HEK293 (cell line): ENCODE measurements around the gene UBASH3B.
A peak's percentile ranks its signal among the peaks of the same experiment; 100 is the strongest.

Source experiments
- CTCF ChIA-PET: fragments of 350-600 bp; formaldehyde crosslinking; extraction: SDS; loops from one replicate; lab custom pipeline; 2021; ENCODE audit warnings: antibody characterized with exemption; lab: Yijun Ruan, JAX
- POLR2A ChIA-PET: fragments of 300-600 bp; formaldehyde crosslinking; extraction: SDS; loops from one replicate; lab custom pipeline; 2020; ENCODE audit warnings: antibody characterized with exemption, inconsistent platforms; lab: Yijun Ruan, JAX
- H3K27ac ChIP-seq: fragments of 200-500 bp; sonication (Bioruptor generic); 2 replicates; pipeline ENCODE4 v1.5.1; 2014; ENCODE audit warnings: low read depth, low read length, control low read depth, inconsistent platforms; ENCODE audit errors: extremely low read depth
- H3K36me3 ChIP-seq, 2 experiments: fragments of 200-500 bp in 1 of 2; sonication (Bioruptor generic) in 1 of 2; 1 replicate in 1 of 2; 2 replicates in 1 of 2; pipeline ENCODE4 v1.5.1; 2014 to 2017; ENCODE audit warnings: inconsistent platforms in 2 of 2, low read length in 2 of 2; ENCODE audit not compliant: control insufficient read depth in 2 of 2, insufficient read depth in 1 of 2
- H3K4me1 ChIP-seq: fragments of 200-500 bp; sonication (Bioruptor generic); 2 replicates; pipeline ENCODE4 v1.5.1; 2014; ENCODE audit warnings: mild to moderate bottlenecking, low read length, inconsistent platforms; ENCODE audit not compliant: control insufficient read depth, insufficient read depth
- H3K4me3 ChIP-seq: 2 replicates; pipeline ENCODE4 v1.5.1; 2011; ENCODE audit warnings: low read depth, mild to moderate bottlenecking, control low read depth, low read length, moderate library complexity
- H3K9me3 ChIP-seq: fragments of 200-500 bp; sonication (Bioruptor generic); 2 replicates; pipeline ENCODE4 v1.5.1; 2014; ENCODE audit warnings: low read depth, low read length, inconsistent platforms; ENCODE audit not compliant: control insufficient read depth, insufficient read depth
- KLF1 ChIP-seq: fragments of 450-650 bp; formaldehyde crosslinking; IDR thresholded peaks from 2 replicates; pipeline ENCODE4 v1.5.1; 2016; ENCODE audit warnings: missing biosample characterization, missing genetic modification characterization
- OSR2 ChIP-seq: fragments of 450-650 bp; formaldehyde crosslinking; IDR thresholded peaks from 2 replicates; pipeline ENCODE4 v1.5.1; 2016; ENCODE audit warnings: missing biosample characterization, missing genetic modification characterization
- ZBTB48 ChIP-seq: fragments of 450-650 bp; formaldehyde crosslinking; IDR thresholded peaks from 2 replicates; pipeline ENCODE4 v1.5.1; 2016; ENCODE audit warnings: missing biosample characterization, missing genetic modification characterization
- ZIC2 ChIP-seq: fragments of 450-650 bp; formaldehyde crosslinking; IDR thresholded peaks from 2 replicates; pipeline ENCODE4 v1.5.1; 2016; ENCODE audit warnings: missing biosample characterization, missing genetic modification characterization
- ZNF133 ChIP-seq: fragments of 450-650 bp; formaldehyde crosslinking; IDR thresholded peaks from 2 replicates; pipeline ENCODE4 v1.5.1; 2016; ENCODE audit warnings: missing biosample characterization, missing genetic modification characterization
- ZNF366 ChIP-seq: fragments of 450-650 bp; formaldehyde crosslinking; conservative IDR thresholded peaks from 2 replicates; pipeline ENCODE4 v1.5.1; 2016; ENCODE audit warnings: missing biosample characterization, missing genetic modification characterization
- ZNF37A ChIP-seq: fragments of 450-650 bp; IDR thresholded peaks from 2 replicates; pipeline ENCODE4 v1.5.1; 2018; ENCODE audit warnings: missing biosample characterization, missing genetic modification characterization
- ZNF416 ChIP-seq: fragments of 450-650 bp; formaldehyde crosslinking; IDR thresholded peaks from 2 replicates; pipeline ENCODE4 v1.5.1; 2016; ENCODE audit warnings: missing biosample characterization, missing genetic modification characterization
- ZNF473 ChIP-seq: fragments of 450-650 bp; formaldehyde crosslinking; IDR thresholded peaks from 2 replicates; pipeline ENCODE4 v1.5.1; 2017; ENCODE audit warnings: missing biosample characterization, missing genetic modification characterization
- ZNF501 ChIP-seq: fragments of 450-650 bp; formaldehyde crosslinking; IDR thresholded peaks from 2 replicates; pipeline ENCODE4 v1.5.1; 2016; ENCODE audit warnings: missing biosample characterization, missing genetic modification characterization
- ZNF521 ChIP-seq: fragments of 450-650 bp; formaldehyde crosslinking; IDR thresholded peaks from 2 replicates; pipeline ENCODE4 v1.5.1; 2017; ENCODE audit warnings: missing biosample characterization, mild to moderate bottlenecking, missing genetic modification characterization
- ZNF561 ChIP-seq: fragments of 450-650 bp; IDR thresholded peaks from 2 replicates; pipeline ENCODE4 v1.5.1; 2018; ENCODE audit warnings: missing biosample characterization, missing genetic modification characterization, borderline replicate concordance
- ZNF600 ChIP-seq: fragments of 450-650 bp; formaldehyde crosslinking; IDR thresholded peaks from 2 replicates; pipeline ENCODE4 v1.5.1; 2016; ENCODE audit warnings: missing biosample characterization, missing genetic modification characterization
- ZNF776 ChIP-seq: fragments of 450-650 bp; formaldehyde crosslinking; IDR thresholded peaks from 2 replicates; pipeline ENCODE4 v1.5.0; 2017; ENCODE audit warnings: missing biosample characterization, missing genetic modification characterization, borderline replicate concordance
- ZNF777 ChIP-seq: fragments of 450-650 bp; formaldehyde crosslinking; IDR thresholded peaks from 2 replicates; pipeline ENCODE4 v1.5.1; 2017; ENCODE audit warnings: missing biosample characterization, missing genetic modification characterization, borderline replicate concordance
- TF ChIP-seq, protein P1 (sequence below): fragments of 450-650 bp; formaldehyde crosslinking; optimal IDR thresholded peaks from 2 replicates; pipeline ENCODE3; 2016; ENCODE audit warnings: missing biosample characterization, mild to moderate bottlenecking, missing genetic modification characterization
- TF ChIP-seq, protein P2 (sequence below): fragments of 450-650 bp; formaldehyde crosslinking; IDR thresholded peaks from 2 replicates; pipeline ENCODE4 v1.5.1; 2016; ENCODE audit warnings: missing biosample characterization, missing genetic modification characterization, low read depth
- TF ChIP-seq, protein P3 (sequence below): sonication (generic); formaldehyde crosslinking; IDR thresholded peaks from 2 replicates; pipeline ENCODE4 v1.8.1; 2022; ENCODE audit warnings: mild to moderate bottlenecking, moderate library complexity, missing genetic modification reagents
- TF ChIP-seq, protein P4 (sequence below): fragments of 450-650 bp; formaldehyde crosslinking; IDR thresholded peaks from 2 replicates; pipeline ENCODE4 v1.5.1; 2017; ENCODE audit warnings: missing biosample characterization, missing genetic modification characterization

UBASH3B gene

DNA sequence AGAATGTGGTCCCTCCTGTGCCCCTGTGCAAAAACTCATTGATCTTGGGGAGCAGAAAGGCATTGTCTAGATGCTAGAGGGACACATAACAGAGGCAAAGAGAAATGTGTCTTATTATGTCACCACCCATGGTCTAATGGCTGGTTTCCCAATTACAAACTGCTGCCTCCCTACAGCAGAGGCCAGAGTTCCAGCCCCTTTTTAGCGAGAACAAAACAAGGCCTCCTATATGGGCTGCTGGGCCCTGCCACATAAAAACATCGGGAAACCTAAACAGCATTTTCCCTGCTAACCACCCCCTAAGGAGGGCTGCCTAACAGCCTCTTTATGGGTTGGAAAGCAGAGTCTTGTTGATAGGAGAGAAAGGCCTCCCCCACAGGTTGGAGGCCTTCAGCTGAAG lies 107.6 kb downstream of the UBASH3B start:
- no peaks in the 10 kb centered on the region for H3K9me3 ChIP-seq
- H3K4me1 ChIP-seq, result no peaks in the 10 kb centered on the region
- TF ChIP-seq ZNF501 (tag by site-specific recombination) (no peak), ZNF473 (tag by site-specific recombination) (no peak), ZIC2 (tag by site-specific recombination) (peak; percentile 83), ZNF521 (tag by site-specific recombination) (no peak)
- no peak overlapping the region for H3K4me3 ChIP-seq
- ChIA-PET CTCF (no interaction called here), POLR2A (no interaction called here)
- H3K27ac ChIP-seq, result no peak overlapping the region
- H3K36me3 ChIP-seq, result no peaks in the 10 kb centered on the region

DNA sequence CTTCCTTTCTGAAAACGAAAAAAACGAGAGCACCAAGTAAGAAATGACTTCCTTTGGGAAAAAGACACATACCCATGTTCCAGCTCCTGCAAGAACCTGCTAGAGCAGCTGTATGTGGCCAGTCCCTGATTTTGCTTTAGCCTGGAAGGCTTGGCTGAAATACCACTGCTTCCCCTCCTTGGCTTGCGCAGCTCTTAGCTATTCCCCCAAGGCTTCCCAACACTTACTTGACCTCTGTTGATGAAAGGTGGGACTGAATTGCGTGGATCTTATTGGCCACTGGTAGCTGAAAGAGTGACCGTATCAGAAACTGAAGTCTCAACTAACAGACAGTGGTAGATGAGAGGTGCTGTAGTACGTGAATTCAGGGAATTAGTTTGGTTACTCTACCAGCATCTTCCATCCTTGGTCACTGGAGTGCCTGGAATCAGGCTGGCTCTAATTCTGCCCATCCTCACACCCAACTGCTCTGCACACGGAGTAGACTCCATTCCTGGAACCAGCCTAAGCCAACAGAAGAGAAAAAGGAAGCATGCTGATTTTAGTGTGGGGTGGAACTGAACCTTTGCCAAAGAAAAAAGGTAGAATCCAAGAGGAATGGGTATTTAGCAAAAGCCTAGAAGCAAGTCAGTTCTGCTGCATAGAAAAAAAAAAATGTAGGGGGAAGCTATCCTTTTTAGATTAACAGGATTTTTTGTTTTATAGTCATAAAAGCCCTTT lies 109.0 kb downstream of the UBASH3B start:
- Histone ChIP-seq H3K27ac (no peak overlapping the region), H3K4me1 (no peaks in the 10 kb centered on the region), H3K36me3 (no peaks in the 10 kb centered on the region), H3K4me3 (no peak overlapping the region), H3K9me3 (no peaks in the 10 kb centered on the region)
- TF ChIP-seq KLF1 (tag by site-specific recombination) (no peak), ZNF366 (tag by site-specific recombination) (no peak), ZNF600 (tag by site-specific recombination) (no peak), ZNF133 (no peak), ZNF37A (no peak), ZNF777 (tag by site-specific recombination) (no peak), OSR2 (tag by site-specific recombination) (no peak), ZNF776 (tag by site-specific recombination) (no peak), ZNF561 (tag by site-specific recombination) (no peak), ZNF416 (no peak), ZBTB48 (tag by site-specific recombination) (no peak)
- TF ChIP-seq, protein P1, sequence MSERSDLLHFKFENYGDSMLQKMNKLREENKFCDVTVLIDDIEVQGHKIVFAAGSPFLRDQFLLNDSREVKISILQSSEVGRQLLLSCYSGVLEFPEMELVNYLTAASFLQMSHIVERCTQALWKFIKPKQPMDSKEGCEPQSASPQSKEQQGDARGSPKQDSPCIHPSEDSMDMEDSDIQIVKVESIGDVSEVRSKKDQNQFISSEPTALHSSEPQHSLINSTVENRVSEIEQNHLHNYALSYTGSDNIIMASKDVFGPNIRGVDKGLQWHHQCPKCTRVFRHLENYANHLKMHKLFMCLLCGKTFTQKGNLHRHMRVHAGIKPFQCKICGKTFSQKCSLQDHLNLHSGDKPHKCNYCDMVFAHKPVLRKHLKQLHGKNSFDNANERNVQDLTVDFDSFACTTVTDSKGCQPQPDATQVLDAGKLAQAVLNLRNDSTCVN (tag by site-specific recombination), result no peak
- TF ChIP-seq, protein P2, sequence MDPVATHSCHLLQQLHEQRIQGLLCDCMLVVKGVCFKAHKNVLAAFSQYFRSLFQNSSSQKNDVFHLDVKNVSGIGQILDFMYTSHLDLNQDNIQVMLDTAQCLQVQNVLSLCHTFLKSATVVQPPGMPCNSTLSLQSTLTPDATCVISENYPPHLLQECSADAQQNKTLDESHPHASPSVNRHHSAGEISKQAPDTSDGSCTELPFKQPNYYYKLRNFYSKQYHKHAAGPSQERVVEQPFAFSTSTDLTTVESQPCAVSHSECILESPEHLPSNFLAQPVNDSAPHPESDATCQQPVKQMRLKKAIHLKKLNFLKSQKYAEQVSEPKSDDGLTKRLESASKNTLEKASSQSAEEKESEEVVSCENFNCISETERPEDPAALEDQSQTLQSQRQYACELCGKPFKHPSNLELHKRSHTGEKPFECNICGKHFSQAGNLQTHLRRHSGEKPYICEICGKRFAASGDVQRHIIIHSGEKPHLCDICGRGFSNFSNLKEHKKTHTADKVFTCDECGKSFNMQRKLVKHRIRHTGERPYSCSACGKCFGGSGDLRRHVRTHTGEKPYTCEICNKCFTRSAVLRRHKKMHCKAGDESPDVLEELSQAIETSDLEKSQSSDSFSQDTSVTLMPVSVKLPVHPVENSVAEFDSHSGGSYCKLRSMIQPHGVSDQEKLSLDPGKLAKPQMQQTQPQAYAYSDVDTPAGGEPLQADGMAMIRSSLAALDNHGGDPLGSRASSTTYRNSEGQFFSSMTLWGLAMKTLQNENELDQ (tag by site-specific recombination), result no peak
- TF ChIP-seq, protein P3, sequence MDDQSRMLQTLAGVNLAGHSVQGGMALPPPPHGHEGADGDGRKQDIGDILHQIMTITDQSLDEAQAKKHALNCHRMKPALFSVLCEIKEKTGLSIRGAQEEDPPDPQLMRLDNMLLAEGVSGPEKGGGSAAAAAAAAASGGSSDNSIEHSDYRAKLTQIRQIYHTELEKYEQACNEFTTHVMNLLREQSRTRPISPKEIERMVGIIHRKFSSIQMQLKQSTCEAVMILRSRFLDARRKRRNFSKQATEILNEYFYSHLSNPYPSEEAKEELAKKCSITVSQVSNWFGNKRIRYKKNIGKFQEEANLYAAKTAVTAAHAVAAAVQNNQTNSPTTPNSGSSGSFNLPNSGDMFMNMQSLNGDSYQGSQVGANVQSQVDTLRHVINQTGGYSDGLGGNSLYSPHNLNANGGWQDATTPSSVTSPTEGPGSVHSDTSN (CRISPR knock-in tag), result no peak
- TF ChIP-seq, protein P4, sequence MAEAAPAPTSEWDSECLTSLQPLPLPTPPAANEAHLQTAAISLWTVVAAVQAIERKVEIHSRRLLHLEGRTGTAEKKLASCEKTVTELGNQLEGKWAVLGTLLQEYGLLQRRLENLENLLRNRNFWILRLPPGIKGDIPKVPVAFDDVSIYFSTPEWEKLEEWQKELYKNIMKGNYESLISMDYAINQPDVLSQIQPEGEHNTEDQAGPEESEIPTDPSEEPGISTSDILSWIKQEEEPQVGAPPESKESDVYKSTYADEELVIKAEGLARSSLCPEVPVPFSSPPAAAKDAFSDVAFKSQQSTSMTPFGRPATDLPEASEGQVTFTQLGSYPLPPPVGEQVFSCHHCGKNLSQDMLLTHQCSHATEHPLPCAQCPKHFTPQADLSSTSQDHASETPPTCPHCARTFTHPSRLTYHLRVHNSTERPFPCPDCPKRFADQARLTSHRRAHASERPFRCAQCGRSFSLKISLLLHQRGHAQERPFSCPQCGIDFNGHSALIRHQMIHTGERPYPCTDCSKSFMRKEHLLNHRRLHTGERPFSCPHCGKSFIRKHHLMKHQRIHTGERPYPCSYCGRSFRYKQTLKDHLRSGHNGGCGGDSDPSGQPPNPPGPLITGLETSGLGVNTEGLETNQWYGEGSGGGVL (tag by site-specific recombination), result no peak
- CTCF ChIA-PET, result interaction anchor here (1.0 to 1.8 kb wide), 2 partner anchors 11 to 16 kb away, joined by 3 to 12 read pairs; no protein-coding TSS in a partner anchor
- POLR2A ChIA-PET, result interaction anchor here (0.6 kb wide), 1 partner anchor 167 kb away, joined by 7 read pairs; no protein-coding TSS in a partner anchor
